ENCODE measurements around the gene DUSP7.

DUSP7 gene

DNA sequence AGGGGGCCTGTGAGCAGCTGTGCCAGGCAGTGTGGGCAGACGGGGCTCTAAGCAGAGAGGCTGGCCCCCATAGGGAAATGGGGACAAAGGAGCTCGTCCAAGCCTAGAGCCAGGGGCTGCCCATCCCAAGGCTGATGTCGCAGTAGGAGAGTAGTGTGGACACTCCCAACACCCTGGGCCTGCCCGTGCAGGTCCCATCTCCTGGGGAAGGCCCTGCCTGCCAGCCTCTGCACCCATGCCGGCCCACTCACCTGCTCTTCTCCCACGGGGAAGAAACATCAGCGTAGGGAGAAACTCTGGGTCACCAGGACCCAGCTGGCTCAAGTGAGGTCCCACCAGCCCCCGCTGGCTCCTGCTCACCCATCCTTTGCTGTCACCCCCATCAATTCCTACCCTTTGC lies 10.7 kb upstream of the DUSP7 start:
- no peak for DNase-seq

DNA sequence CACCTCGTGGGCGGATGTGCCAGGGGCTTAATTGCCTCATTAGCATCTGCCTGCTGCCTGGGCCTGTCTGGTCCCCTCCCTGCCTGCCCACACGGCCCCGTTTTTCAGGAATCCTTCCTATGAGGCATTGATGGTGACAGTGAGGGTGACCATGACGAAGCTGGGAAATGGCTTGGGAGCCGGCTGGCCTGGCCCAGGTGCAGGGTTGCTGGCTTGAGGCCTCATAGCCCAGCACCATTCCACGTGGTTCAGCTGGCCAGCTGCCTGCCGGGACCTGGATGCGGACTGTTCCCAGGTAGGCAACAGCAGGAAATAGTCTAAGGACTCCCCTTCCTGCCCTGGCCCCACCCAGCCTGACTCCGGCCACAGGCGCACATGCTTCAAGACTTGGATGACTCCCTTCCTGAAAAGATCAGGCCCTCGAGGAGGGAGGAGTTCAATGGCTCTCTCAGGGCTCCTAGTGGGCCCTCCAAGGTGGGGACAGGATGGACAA lies 8.9 kb upstream of the DUSP7 start:
- no peak for DNase-seq

DNA sequence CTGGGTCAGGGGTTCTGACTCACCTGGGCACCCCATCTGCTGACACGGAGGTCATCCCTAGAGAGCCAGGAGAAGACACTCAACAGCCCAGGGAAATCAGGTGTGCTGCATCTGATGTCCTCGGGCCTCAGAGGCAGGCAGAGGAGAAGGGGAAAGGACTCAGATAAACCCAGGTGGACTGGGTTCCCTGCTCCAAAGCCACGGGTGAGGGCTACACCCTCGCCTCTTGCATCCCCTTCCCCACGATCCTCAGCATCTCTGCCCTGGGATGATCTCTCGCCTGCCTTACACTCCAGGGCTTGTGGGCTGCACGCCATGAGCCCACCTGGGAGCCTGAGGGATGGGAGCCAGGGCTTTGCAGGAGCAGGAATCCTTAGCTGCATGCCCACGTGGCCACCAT lies 8.2 kb upstream of the DUSP7 start:
- DNase-seq: no peak

DNA sequence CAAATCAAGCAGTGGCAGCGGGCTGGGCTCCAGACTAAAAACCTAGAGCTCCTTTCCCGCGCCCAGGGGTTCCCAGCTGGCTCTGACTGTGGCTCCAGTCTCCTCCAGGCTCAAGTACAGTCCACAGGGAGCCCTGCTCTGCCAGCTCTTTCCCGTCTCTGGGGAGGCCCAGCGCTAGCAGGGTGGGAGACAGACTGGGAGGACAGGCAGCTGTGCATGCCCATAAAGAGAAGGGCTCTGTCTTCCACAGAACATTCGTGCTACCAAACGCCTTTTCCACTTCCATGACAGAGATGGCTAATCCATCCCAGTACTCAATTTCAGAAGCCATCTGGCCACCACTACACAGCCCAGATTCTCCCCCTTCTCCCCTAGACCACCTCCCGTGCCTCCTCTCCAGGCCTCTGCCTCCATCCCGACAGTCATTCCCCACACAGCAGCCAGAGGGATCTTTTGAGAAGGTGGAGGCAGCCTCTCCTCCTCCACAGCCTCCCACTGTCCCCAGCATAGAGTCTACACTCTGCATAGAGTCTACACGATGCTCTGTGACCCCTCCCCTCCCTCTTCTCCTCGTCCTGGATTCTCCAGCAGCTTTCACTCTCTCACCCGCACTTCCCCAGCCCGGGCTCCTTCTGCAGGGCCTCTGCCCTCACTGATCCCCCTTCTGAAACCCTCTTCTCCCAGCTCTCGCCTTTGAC lies 6.8 kb upstream of the DUSP7 start:
- no peak for DNase-seq

DNA sequence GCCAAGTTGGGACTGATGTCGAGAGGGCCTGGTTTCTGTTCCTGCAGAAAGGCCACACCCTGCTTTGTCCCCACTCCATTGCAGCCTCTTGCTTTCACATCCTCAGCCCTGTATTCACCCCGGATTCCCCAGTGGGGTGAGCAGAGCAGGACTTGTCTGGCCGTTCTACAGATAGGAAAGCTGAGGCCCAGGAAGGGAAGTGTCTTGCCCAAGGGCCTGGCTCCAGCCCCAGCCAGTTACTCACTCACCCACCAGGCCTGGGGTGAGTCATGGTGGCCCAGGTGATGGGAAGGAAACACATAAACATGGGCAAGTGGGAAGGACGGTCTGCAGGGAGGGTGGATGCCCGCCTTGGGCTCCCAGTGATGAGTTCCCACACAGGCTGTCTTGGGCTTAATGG lies 6.1 kb upstream of the DUSP7 start:
- DNase-seq: no peak

DNA sequence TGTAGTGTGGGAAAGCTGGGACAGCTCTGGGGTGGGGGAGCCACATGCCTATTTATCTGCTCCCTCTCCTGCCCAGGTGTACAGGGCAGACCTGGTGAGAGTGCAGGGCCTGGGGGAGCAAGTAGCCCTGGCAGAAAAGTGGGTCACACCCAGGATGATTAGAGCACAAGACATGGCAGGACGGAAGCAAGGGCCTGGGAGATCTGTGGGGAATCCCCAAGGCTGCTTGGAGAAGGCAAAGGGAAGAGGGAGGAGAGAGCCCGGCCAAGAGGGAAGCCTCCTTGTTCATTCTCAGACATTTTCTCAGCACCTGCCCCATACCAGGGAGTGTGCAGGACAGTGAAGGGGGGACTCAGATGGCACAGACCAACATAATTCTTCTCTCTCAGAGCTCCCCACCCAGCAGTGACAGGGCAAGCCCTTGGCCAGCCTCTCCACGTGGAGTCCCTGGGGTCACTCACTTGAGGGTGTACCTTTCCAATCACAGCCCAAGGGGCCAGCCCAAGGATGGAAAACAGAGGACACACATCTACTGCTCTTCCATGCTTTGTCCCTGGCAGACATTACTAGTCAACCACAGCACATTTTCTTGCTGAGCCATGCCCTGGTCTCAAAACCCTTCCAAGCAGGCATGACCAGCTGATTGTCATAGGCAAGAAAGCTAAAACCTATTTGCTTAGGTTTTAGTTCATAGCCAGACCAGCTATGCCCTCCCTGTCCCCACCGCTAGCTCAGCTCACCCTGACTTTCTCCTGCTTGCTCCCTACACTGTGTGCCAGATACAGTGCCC lies 4.9 kb upstream of the DUSP7 start:
- DNase-seq: no peak

DNA sequence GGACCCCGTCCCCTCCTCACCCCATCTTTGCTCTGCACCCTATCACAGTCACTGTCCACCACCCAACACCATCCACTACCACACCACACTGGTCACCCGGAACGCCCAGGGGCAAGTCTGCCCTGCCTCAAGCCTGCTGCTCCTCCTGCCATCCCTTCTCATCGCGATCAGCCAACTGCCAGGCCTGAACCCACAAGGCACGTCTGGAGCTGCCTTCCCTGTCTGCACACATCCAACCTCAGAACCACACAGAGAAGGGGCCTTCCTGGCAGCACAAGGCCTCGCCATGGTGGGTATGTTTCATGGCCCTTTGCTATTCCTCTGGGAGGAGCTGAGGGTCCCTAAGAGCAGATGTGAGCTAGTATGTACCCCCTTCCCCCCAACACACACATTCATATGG lies 3.4 kb upstream of the DUSP7 start:
- DNase-seq: no peak

DNA sequence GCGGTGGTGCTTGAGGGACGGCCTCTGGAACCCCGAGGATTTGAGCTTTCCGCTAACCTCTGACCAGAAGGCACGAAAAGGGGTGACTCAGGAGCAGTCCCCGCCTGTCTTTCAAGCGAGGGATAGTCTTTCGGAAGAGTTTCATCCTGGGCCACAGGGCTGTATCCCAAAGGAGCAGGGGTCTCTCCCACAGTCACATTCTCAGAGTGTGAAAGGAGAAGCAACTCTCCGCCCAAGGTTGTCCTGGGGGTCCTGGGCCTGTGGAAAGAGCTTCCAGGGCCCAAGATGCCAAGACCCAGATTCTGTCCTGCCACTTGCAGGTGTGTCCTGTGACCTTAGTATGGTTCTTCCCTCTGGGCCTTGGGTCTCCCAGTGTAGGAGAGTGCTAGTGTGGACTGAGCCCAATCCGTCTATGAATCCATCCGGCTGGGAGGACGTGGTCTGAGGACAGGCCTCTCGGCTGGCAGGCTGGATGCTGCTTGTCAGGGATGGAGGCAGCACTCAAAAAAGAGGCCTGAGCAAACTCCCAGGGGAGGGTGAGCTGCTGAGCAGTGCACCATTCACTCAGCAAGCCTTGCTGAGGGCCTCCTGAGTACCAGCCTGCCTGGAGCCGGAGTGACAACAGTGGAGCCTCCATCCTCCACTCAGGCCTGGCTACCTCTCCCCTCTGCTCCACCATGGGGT lies 1.6 kb upstream of the DUSP7 start:
- no peak for DNase-seq

DNA sequence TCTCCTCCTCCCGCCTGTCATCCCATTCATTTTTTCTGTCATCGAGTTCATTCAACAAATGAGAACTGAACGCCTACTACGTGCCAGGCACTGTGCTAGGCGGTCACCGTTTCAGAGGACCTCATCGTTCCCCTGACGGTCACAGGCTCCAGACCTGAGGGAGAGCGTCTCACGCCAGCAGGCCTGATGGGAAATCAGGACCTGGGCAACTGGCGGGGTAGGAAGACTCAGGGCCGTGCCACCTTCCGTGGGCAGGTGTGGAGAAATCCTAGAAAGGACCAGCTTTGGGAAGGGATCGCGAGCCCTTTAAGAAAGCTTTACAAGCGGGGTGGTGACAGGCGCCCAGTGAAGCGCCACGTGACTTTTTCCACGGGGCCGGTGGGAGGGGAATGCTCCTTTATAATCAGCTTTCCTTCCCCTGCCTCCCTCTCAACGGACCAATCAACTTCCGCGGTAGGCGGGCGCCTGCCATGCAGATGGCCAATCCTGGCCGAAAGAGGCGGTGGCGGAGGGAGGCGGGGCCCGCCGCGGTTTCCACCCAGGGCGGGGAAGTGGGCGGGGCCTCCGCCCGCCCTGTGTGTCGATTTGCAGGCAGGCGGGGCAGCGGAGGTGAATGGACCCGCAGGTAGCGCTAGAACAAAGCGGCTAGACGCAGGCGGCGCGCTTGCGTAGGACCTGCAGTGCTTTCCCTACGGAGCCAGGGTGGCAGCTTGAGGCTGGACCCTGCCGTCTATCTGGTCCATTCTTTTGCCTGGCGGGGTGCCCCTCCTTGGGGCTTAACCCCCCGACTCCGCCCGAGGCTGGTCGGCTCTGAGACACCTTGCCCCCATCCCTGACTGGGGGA lies 819 bp upstream of the DUSP7 start:
- DNase-seq: peak; percentile 99

DNA sequence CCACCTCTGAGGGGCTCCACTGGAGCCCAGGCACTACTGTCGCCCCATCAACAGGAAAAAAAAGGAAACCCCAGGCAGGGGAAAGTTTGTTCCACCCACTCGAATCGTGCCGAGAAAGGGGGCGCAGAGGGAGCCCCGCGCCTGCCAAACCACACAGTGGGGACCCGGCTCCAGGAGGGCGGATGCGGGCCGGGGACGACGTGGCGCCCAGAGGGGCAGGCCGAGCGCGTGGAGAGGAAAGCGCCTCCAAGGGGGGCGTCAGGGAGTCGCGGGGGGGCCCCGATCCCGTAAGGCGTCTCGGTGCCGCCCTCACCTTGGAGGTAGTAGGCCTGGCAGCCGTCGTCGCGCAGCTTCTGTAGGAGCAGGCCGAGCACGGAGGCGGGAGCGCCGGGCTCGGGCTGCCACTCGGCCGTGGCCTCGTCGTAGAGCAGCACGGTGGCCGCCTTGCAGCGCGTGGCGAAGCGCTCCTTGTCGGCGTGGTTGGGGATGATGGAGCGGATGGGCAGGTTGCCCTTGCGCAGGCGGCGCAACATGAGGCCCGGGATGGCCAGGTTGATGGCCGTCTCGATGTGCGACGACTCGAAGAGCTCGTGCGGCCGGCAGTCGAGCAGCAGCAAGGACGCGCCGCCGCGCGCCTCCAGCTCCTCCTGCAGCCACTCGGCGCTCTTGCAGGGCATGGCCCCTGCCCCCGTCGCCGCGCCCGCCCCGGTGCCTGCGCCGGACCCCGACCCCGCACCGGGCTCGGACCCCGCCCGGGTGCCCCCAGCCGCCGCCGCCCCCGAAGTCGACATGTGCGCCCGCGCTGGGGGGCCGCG lies 627 bp downstream of the DUSP7 start:
- no peak for DNase-seq

DNA sequence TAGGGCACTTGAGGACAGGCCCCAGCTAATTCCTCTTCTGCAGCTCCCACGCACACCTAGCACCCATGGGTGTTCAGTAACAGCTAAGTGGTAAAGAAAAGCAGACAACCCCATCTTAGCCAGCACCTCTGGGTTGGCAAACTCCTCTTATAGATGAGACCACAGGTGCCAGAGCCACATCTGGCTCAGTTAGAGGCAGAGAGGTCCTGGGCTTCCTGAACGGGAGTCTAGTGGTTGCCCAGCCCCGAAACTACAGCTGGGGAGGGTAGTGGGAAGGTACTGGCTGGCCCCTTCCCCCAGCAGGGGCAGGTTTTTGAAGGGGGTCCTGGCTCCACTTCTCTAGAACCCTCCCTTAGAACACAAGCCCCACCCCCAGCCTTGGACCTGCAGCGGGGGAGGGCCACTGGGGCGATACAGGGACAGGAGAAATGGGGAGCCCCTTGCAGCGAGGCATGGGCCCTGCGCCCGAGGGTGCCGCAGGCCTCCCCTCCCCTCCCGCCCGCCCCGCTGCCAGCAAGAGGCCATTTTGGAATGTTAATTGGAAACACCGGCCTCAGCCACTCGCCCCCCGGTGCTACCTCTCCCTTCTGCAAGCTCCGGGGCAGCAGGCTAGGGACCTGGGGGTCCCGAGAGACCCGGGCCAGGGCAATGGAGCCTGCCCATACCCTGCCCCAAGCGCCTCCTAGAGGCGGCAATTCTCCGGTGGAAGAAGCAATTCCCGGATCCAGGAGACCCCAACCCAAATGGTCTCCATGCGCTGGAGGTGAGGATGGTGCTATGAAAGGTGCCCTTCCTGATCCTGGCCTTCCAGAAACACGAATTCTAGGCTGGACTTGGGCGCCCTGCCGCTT lies 1.5 kb downstream of the DUSP7 start:
- no peak for DNase-seq

DNA sequence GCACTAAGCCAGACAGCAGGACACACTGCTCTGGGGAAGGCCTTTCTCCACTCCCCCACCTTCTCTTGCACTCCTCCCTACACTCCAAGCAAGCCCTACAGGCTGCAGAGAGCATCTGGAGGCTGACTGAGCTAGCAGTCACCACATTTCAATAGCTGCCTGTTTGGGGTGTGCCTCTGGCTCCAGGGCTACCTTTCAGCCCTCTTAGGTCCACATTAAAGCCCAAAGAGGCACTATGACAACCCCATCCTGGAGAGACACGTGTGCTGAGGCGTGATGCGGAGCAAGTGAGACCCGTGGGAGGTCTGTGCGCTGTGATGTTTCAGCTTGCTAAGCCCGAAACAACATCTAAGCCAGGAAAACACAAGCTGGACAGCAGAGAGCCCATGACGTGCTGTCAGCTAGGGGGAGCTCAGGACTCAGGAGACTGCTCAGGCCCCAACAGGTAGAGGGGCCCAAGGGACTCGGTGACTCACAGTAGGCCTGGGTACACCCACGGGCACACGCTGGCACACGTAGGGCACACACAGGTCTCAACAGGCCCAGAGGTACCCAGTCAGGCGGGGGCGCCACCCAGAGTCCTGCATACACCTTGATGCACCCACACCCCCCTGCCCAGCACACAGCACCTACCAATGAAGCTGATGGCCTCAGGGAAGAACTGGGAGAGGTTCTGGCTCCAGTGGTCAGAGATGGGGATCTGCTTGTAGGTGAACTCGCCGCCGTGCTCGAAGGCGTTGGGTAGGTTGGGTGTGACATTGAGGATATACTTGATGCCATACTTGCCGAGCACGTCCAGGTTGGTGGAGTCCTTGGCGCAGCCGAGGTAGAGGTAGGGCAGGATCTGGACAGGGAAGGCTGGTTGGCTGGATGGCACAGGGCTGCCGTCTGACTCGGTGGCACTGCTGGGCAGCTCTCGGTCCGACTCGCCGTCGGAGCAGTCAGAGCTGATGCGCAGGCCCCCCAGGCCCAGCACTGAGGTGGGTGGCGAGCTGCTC lies 2.8 kb downstream of the DUSP7 start:
- no peak for DNase-seq

DNA sequence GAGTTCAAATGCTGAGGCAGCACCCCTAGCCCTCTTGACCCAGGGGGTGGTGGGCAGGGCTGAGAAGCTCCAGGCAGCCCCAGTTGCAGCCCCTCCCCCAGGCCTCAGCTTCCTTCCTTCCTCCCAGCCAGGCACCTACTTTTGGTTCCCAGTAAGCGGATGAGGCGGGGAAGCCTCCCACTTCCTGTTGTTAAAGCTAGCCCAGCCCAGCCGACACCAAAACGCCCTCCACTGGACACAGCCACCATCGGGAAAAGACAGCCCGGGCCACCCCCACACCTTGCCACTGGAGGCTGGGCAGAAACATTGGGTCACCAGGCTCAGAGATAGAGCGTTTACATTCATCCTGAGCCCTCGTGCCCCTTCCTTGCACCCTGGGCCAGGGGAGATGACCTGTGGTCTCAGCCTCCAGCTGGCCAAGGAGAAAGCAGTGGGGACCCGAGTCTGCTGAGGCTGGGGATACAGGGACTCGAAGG lies 3.5 kb downstream of the DUSP7 start:
- peak; percentile 86 for DNase-seq

DNA sequence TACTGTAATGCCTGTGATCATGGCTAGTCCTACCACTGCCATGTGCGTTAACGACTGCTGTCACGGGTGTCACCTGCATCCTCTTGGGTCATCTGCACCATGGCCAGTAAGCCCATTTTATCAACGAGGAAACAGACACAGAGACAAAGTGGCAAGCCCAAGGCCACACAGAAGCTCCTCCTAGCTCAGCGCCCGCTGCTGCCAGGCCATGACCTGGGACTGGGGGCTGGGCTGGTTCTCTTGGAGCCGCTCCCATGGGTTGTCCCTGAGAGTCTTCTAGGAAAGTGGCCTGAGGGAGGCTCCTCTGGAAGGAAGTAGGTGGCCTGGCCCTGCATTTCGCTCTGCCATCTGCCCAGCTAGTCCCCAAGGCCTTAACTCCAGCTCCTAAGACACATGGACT lies 4.9 kb downstream of the DUSP7 start:
- no peak for DNase-seq

DNA sequence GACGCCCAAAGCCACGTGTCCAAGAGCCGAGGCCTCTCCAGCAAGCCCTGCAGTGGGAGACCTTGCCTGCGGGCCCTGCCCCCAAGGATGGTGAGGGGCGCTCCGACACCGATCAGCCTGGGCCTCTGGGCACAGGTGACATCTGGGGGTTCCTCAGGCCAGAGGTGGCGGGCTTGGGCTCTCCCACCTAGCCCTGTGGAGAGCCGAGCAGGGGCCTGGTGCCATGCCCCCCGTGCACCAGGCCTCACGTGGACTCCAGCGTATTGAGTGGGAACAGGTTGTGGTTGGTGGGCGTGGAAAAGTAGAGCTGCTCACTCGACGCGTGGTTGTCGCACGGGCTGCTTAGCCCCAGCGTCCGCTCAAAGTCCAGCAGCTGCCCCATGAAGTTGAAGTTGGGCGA lies 5.8 kb downstream of the DUSP7 start:
- no peak for DNase-seq

DNA sequence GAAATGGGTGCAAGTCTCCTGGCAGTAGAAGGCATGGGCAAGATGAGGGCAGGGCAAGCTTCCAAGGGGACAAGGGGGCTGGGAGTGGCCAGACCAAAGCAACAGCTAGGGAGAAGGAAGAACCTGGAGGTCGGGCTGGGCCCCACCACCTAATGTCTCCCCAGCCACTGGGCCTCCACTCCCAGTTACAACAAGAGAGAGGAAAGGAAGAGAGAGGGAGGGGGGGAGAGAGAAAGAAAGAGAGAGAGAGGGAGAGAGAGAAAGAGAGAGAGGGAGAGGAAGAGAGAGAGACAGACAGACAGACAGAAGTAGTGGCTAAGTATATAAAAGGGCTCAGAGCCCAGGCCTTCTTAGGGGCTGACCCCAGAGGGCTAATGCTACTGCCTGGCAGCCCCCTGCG lies 6.9 kb downstream of the DUSP7 start:
- DNase-seq: no peak

DNA sequence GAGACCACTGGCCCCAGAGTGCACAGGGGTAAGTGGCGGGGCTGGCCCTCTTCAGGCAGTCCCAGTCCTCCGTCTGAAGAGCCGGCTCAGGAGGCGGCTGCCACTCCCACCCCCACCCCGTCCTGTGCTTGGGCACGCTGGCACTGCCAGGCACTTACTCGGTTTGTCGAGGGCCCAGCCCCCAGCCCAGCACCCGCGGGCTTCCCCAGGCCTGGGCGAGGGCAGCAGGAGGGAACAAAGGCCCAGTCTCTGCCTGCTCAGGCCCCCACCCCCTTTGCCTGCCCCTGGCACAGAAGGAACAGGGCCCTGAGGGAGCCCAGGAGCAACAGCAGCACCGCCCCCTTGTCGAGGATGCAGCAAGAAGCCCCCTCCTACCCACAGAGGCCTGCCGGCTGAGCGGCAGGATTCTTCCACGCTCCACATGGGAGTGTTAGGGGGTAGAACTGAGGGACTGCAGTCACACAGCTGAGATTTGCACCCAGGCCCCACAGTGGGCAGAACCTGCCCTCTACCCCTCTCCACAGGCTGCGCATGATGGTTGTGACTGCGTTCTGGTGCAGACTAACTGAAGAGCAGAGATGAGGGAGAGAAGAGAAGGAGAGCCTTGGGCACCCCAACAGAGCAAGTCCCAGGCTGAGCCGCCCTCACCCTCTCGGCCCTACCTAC lies 8.9 kb downstream of the DUSP7 start:
- no peak for DNase-seq

DNA sequence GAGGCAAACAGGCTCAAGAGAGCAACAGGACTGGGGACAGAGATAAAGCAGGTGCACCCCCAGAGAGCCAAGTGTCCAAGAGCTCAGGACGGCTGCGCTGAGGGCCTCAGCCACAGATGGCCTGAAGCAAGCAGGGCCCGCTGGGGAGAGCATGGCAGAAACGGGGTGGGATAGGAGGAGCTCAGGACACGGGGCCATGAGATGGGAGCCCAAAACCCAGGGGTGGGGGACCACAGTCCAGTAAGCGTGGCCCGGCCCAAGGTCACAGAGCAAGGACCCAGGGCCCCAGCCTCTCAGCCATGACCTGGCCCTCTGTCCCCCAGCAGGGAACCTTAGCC lies 9.5 kb downstream of the DUSP7 start:
- DNase-seq: no peak
